ENCODE results near the gene PTPN4. TPM values are rescaled to one million over a fixed set of nuclear protein-coding genes. Genes with fewer than 3 reads are reported as not detected.

The PTPN4 gene
- total and polyA plus RNA-seq, 2 of the 13 experiments (the other 11 are each of a cell fraction or from before 2014, with no cell fraction given): 20.3 to 34.6 TPM

- FAIRE-seq (no peak), ATAC-seq (no peak), DNase-seq (ENCODE audit: low spot score) (no peak)
- TF ChIP-seq AKAP8 (CRISPR knock-in tag; IDR thresholded peaks at IDR 0.05) (no peak), ZZZ3 (CRISPR knock-in tag; IDR thresholded peaks at IDR 0.05; ENCODE audit: borderline replicate concordance) (no peak), KDM6A (CRISPR knock-in tag; IDR thresholded peaks at IDR 0.05; ENCODE audit: low read depth) (no peak), FLYWCH1 (CRISPR knock-in tag; IDR thresholded peaks at IDR 0.05) (no peak), ZNF446 (CRISPR knock-in tag; IDR thresholded peaks at IDR 0.05) (no peak), SMAD9 (CRISPR knock-in tag; IDR thresholded peaks at IDR 0.05) (no peak), ATF5 (CRISPR knock-in tag; IDR thresholded peaks at IDR 0.05; ENCODE audit: low read depth) (no peak)
- Histone ChIP-seq H3K4me3 (replicated peaks in 1 of 3; ENCODE audit: insufficient read depth in 1 of 3, low read depth in 2 of 3, low read length in 3 of 3) (no peak overlapping the region), H3K27ac (ENCODE audit: extremely low read length, insufficient read depth, low read length) (no peak overlapping the region), H4K20me1 (ENCODE audit: insufficient read depth, low read length) (no peaks in the 10 kb centered on the region), H3K9me3 (ENCODE audit: low read length) (peaks cover 6% of the 10 kb centered on the region), H3K4me2 (ENCODE audit: low read depth, low read length) (no peak overlapping the region), H3K27me3 (ENCODE audit: control insufficient read depth in 1 of 2, insufficient read depth in 2 of 2, low read length in 2 of 2) (no peaks in the 10 kb centered on the region), H3K36me3 (replicated peaks in 1 of 2; ENCODE audit: control insufficient read depth in 1 of 2, insufficient read depth in 2 of 2, low read length in 2 of 2) (peaks cover 0 to 17% of the 10 kb centered on the region in 2 experiments; a peak in 4 of 5 replicates), H3K9ac (ENCODE audit: insufficient read depth, low read depth, low read length) (no peak overlapping the region), H3K4me1 (ENCODE audit: insufficient read depth, low read length) (peaks cover 7% of the 10 kb centered on the region; the same call in 1 of the 2 replicates), H2AFZ (ENCODE audit: low read length) (no peak overlapping the region), H3K79me2 (ENCODE audit: insufficient read depth, low read length) (no peaks in the 10 kb centered on the region)
- POLR2A ChIA-PET: no interaction called here
- CTCF ChIA-PET (ENCODE audit: low intra/inter-chr PET ratio, low total read pairs): no interaction called here
- 95% methylated on average over 2 of the region's 2 CpGs for WGBS (ENCODE audit: low lambda C conversion rate)
- in situ Hi-C loops (cut with HindIII; ENCODE audit: extremely low pct_ligation_motif_present, low pct_unique_long_range_greater_than_20kb): no loop called here
- intact Hi-C loops (cut with micrococcal nuclease; ENCODE audit: unreplicated experiment): no loop called here
- no TSS peak for BruUV-seq (replicated peaks)
These were observed 129.0 kb downstream of the PTPN4 start for GRCh38 chr2:119888680-119889079.

DNA sequence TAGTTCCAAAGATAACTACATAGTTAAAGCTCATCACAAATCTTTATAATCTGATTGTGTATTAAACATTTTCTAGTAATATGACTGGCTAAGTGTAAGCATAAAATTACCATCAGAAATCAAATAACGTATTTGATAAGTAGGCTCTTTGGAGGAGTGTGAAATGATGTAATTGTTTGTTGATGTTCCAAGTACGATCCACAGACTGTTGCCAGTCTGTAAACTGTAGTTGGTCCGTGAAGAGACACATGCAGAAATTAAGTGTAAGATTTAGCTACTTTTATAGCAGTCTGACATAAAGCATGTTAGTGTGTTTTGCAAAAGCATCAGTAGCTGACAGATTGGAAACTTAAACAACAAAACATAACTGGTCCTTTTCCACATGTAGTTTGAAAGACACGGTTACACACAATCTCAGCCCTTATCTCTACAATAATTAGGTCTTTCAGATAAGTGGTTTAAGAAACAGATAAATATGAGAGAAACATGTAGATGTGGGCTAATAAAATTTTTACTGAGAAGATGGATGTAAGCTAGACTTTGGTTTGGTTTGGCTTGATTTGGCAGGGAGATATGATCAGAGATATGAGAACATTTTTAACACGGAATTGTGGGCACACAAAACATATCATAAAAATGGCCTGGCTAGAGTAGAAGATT, 138.1 kb downstream of the PTPN4 start:
- Histone ChIP-seq H3K36me3 (replicated peaks in 1 of 2; ENCODE audit: control insufficient read depth in 1 of 2, insufficient read depth in 2 of 2, low read length in 2 of 2) (peaks cover 9 to 20% of the 10 kb centered on the region in 2 experiments; a peak in 4 of 5 replicates), H4K20me1 (ENCODE audit: insufficient read depth, low read length) (no peaks in the 10 kb centered on the region), H3K4me2 (ENCODE audit: low read depth, low read length) (no peak overlapping the region), H3K27ac (ENCODE audit: extremely low read length, insufficient read depth, low read length) (no peak overlapping the region), H3K27me3 (ENCODE audit: control insufficient read depth in 1 of 2, insufficient read depth in 2 of 2, low read length in 2 of 2) (no peaks in the 10 kb centered on the region), H3K79me2 (ENCODE audit: insufficient read depth, low read length) (no peaks in the 10 kb centered on the region), H3K4me3 (replicated peaks in 1 of 3; ENCODE audit: insufficient read depth in 1 of 3, low read depth in 2 of 3, low read length in 3 of 3) (no peak overlapping the region), H3K9me3 (ENCODE audit: low read length) (no peaks in the 10 kb centered on the region), H3K4me1 (ENCODE audit: insufficient read depth, low read length) (no peaks in the 10 kb centered on the region), H3K9ac (ENCODE audit: insufficient read depth, low read depth, low read length) (no peak overlapping the region), H2AFZ (ENCODE audit: low read length) (no peak overlapping the region)
- WGBS (ENCODE audit: low lambda C conversion rate): 96% methylated on average over 5 of the region's 5 CpGs
- ChIA-PET CTCF (ENCODE audit: low intra/inter-chr PET ratio, low total read pairs) (no interaction called here), POLR2A (no interaction called here)
- no peak for ATAC-seq
- no TSS peak for BruUV-seq (replicated peaks)
- FAIRE-seq: no peak
- DNase-seq (ENCODE audit: low spot score): no peak
- in situ Hi-C loops (cut with HindIII; ENCODE audit: extremely low pct_ligation_motif_present, low pct_unique_long_range_greater_than_20kb) (no loop called here), intact Hi-C loops (cut with micrococcal nuclease; ENCODE audit: unreplicated experiment) (no loop called here)
- TF ChIP-seq ZFP62 (CRISPR knock-in tag; IDR thresholded peaks at IDR 0.05) (no peak), EP300 (IDR thresholded peaks at IDR 0.05; ENCODE audit: low read depth in 2 of 2, low read length in 2 of 2) (no peak), EP300 (CRISPR knock-in tag; IDR thresholded peaks at IDR 0.05; ENCODE audit: borderline replicate concordance) (no peak), ZNF30 (CRISPR knock-in tag; IDR thresholded peaks at IDR 0.05) (no peak), ZNF768 (CRISPR knock-in tag; IDR thresholded peaks at IDR 0.05) (no peak), ETV5 (CRISPR knock-in tag; IDR thresholded peaks at IDR 0.05; ENCODE audit: borderline replicate concordance) (no peak), EHMT2 (IDR thresholded peaks at IDR 0.05; ENCODE audit: borderline replicate concordance, low read depth, low read length) (no peak)
- TF ChIP-seq, protein P1, sequence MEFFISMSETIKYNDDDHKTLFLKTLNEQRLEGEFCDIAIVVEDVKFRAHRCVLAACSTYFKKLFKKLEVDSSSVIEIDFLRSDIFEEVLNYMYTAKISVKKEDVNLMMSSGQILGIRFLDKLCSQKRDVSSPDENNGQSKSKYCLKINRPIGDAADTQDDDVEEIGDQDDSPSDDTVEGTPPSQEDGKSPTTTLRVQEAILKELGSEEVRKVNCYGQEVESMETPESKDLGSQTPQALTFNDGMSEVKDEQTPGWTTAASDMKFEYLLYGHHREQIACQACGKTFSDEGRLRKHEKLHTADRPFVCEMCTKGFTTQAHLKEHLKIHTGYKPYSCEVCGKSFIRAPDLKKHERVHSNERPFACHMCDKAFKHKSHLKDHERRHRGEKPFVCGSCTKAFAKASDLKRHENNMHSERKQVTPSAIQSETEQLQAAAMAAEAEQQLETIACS (CRISPR knock-in tag; IDR thresholded peaks at IDR 0.05): no peak

All from HepG2 (cell line).